Measurements from ENCODE around the gene SLC12A7. TPM values are rescaled to one million over a fixed set of nuclear protein-coding genes. Genes with fewer than 3 reads are reported as not detected.

The SLC12A7 gene
- total and polyA plus RNA-seq, 7 donors: 2.3 to 22.0 (median 4.5) TPM

GRCh38 chr5:1006656-1007071 is 105.2 kb downstream of the SLC12A7 start:
- 90 to 92% (median 91%) methylated on average over 5 of the region's 5 CpGs for WGBS, 3 donors
- no peak for DNase-seq
- no peak overlapping the region for H3K4me3 ChIP-seq

GRCh38 chr5:1005904-1006655 is 105.8 kb downstream of the SLC12A7 start:
- no peaks in the 10 kb centered on the region for H3K36me3 ChIP-seq (ENCODE audit: insufficient read depth in 1 of 2, low read depth in 1 of 2)
- no peak for TF ChIP-seq CTCF (IDR thresholded peaks at IDR 0.05)
- H3K27me3 ChIP-seq (ENCODE audit: insufficient read depth in 3 of 3, low read length in 2 of 3): peaks cover 0 to 67% (median 15%) of the 10 kb centered on the region in 3 donors
- ATAC-seq (no peak), DNase-seq (no peak)
- no peaks in the 10 kb centered on the region for H3K9me3 ChIP-seq
- no peaks in the 10 kb centered on the region for H3K4me1 ChIP-seq
- WGBS, 3 donors: 97 to 98% (median 97%) methylated on average over 12 to 13 of the region's 13 CpGs
- H3K4me3 ChIP-seq: no peak overlapping the region
- intact Hi-C loops (cut with DNase I): loop anchor here in 1 of 2 donors (5.0 kb wide), 1 partner anchor 84 kb away; no protein-coding TSS in a partner anchor
- no peak overlapping the region for H3K27ac ChIP-seq

More at GRCh38 chr5:1006656-1007071, 105.2 kb downstream of the SLC12A7 start:
- H3K4me1 ChIP-seq: no peaks in the 10 kb centered on the region
- H3K27me3 ChIP-seq (ENCODE audit: insufficient read depth in 3 of 3, low read length in 2 of 3): peaks cover 0 to 73% (median 13%) of the 10 kb centered on the region in 3 donors
- no peak overlapping the region for H3K27ac ChIP-seq
- ATAC-seq: no peak
- no peaks in the 10 kb centered on the region for H3K9me3 ChIP-seq
- intact Hi-C loops (cut with DNase I): loop anchor here in 1 of 2 donors (5.0 kb wide), 1 partner anchor 84 kb away; no protein-coding TSS in a partner anchor
- no peaks in the 10 kb centered on the region for H3K36me3 ChIP-seq (ENCODE audit: insufficient read depth in 1 of 2, low read depth in 1 of 2)
- no peak for TF ChIP-seq CTCF (IDR thresholded peaks at IDR 0.05)

- Histone ChIP-seq H3K27ac (no peak overlapping the region), H3K36me3 (ENCODE audit: insufficient read depth in 1 of 2, low read depth in 1 of 2) (no peaks in the 10 kb centered on the region), H3K4me1 (no peaks in the 10 kb centered on the region), H3K27me3 (ENCODE audit: insufficient read depth in 3 of 3, low read length in 2 of 3) (peaks cover 0 to 60% (median 15%) of the 10 kb centered on the region in 3 donors), H3K4me3 (peak overlapping the region; percentile 65), H3K9me3 (no peaks in the 10 kb centered on the region)
- TF ChIP-seq CTCF (IDR thresholded peaks at IDR 0.05): no peak
- 52 to 57% (median 55%) methylated on average over 35 to 47 of the region's 47 CpGs for WGBS, 3 donors
- peak in 1 of 2 donors; percentile 41 for DNase-seq
- intact Hi-C loops (cut with DNase I): loop anchor here in 1 of 2 donors (5.0 kb wide), 1 partner anchor 83 kb away; no protein-coding TSS in a partner anchor
- ATAC-seq: no peak
Observed at GRCh38 chr5:1005249-1005851, 106.5 kb downstream of the SLC12A7 start.

- no peaks in the 10 kb centered on the region for H3K36me3 ChIP-seq (ENCODE audit: insufficient read depth in 1 of 2, low read depth in 1 of 2)
- 1 to 2% (median 1%) methylated on average over 55 to 88 of the region's 88 CpGs for WGBS, 3 donors
Observed at GRCh38 chr5:1004461-1005248, 107.2 kb downstream of the SLC12A7 start.

More at GRCh38 chr5:1004461-1005248, 107.2 kb downstream of the SLC12A7 start:
- Histone ChIP-seq H3K4me3 (peak overlapping the region; percentile 65), H3K27ac (no peak overlapping the region), H3K27me3 (ENCODE audit: insufficient read depth in 3 of 3, low read length in 2 of 3) (peaks cover 0 to 54% (median 13%) of the 10 kb centered on the region in 3 donors), H3K4me1 (no peaks in the 10 kb centered on the region), H3K9me3 (no peaks in the 10 kb centered on the region)
- DNase-seq (peak; percentile 84 to 87), ATAC-seq (peak; percentile 68 to 84 (median 74))
- intact Hi-C loops (cut with DNase I): loop anchor here in 1 of 2 donors (5.0 kb wide), 1 partner anchor 82 kb away; no protein-coding TSS in a partner anchor
- peak; percentile 35 for TF ChIP-seq CTCF (IDR thresholded peaks at IDR 0.05)
